Activated gamma-delta T cell (primary cell): ENCODE results near the gene IZUMO1R.
"Not testable (repeated sequence)": the region's sequence is repeated elsewhere in the genome, so short reads cannot be mapped to it uniquely, and the experiment has no call there.

Experiments used
- DNase-seq: peaks from one replicate; lab custom pipeline; 2025; lab: John Stamatoyannopoulos, UW
- total RNA-seq, 2 donors: gene quantifications; one replicate each; lab custom pipeline; 2026; lab: John Stamatoyannopoulos, UW

The IZUMO1R gene
- total RNA-seq: 0 reads per million in 2 donors

- no peak for DNase-seq
Measured at GRCh38 chr11:94303966-94304958, at the start of gene IZUMO1R. IZUMO1R (plus strand) TSS chr11:94304580; CDS start chr11:94305637, 1,057 bp downstream.

DNA sequence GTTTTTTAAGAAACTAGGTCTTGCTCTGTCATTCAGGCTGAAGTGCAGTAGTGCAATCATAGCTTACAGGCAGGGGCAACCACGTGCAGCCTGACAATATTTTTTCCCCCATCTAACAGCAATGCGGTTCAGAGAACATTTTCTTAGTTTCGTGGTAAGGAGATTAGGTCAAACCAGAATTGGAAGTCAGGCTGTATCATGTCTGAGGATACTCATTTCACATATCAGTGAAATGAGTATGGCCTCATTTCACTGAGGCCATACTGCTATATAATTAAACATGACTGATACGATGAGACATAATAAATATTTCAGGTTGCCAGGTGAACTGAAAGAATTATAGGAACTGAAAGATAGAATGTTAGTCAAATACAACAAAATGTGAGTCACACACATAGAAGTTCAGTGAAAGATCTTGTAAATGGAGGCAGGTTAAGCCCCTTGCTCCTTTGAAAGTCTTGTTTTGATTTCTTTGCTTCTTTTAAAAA, 32.5 kb upstream of the IZUMO1R start:
- no peak for DNase-seq

DNA sequence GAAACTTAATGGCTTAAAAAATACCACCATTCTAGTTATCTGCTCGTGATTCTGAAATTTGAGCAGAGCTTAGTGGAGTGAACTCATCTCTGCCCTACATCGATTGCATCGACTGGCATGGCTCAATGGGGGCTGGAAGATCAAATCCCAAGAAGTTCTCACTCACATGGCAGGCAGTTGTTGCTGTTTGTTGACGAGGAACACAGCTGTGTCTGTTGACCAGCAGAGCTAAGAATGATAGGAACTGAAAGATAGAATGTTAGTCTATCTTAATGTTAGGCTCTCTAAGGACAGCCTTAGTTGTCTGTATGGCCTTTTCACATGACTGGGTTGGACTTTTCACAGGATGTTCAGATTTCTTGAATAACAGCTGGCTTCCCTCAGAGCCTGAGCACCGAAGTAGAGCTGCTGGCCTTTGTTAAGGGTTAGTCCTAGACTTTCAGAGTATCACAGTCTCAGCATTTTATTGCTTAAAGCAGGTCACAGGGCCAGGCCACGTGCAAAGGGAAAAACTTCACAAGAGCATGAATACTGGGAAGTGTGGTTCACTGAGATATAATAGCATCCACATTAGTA, 31.6 kb upstream of the IZUMO1R start:
- no peak for DNase-seq

GRCh38 chr11:94275961-94276360, 28.4 kb upstream of the IZUMO1R start:
- DNase-seq: no peak

- DNase-seq: no peak
Measured at GRCh38 chr11:94276943-94277342, 27.4 kb upstream of the IZUMO1R start.

- DNase-seq: not testable (repeated sequence)
Measured at GRCh38 chr11:94278207-94278606, 26.2 kb upstream of the IZUMO1R start.

DNA sequence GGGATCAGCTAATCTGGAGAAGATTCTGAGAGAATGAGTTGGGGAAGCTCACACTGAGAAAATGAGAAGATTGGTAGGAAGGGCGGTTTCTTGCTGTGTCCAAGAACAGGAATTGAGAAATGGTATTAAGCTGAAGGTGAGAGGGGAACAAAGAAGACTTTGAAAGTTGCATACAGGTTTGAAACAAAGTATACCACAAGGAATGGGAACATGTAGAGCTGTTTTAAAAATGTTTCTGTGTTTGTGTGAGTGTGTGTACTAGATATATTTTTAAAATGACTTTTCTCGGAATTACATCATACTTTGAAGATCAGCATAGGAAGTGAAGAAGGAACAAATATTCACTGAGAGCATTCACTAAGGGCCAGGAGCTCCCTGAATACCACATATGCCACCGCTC, 24.4 kb upstream of the IZUMO1R start:
- no peak for DNase-seq

- DNase-seq: no peak
Measured at GRCh38 chr11:94281324-94281723, 23.1 kb upstream of the IZUMO1R start.

GRCh38 chr11:94283678-94284077, 20.7 kb upstream of the IZUMO1R start:
- DNase-seq: no peak

DNA sequence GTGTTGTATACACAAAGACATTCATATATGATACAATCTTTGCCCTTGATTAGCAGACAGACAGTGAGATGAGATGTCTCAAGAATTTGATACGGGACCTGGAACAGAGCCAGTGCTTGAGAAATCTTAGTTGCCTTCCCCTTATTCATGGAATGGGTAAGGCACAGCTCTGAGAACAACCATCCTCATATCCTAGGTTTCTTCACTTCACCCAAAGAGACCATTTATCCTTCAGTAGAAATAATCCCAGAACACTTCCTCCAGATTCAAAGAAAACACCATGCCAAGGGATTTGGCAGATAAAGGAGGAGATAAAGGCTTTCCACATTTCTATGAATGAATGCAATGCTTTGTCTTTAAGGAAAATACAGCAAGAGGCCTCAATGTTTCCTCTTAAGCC, 8.8 kb upstream of the IZUMO1R start:
- no peak for DNase-seq

DNA sequence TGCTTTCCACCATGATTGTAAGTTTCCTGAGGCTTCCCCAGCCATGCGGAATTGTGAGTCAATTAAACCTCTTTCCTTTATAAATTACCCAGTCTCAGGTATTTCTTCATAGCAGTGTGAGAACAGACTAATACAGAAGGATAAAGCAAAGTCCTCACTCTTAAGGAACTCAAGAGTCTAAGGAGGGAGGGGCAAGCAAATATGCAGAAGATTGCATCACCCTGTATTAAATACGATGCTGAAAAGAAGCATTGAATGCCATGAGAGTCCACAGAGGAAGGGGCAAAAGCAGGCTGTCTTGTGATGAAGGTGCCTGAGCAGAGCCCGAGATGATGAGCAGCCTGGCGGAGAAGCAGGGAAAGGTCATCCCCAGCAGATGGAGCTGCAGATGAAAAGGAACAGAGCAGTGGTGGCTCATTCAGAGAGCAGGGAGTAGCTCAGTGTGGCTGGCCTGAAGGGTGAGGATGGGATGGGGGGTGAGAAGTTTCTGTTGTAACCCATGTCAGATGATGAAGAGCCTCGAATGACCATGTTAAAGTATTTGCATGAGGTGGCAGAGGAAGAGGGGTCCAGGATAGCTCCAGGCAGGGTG, 6.3 kb upstream of the IZUMO1R start:
- no peak for DNase-seq

DNA sequence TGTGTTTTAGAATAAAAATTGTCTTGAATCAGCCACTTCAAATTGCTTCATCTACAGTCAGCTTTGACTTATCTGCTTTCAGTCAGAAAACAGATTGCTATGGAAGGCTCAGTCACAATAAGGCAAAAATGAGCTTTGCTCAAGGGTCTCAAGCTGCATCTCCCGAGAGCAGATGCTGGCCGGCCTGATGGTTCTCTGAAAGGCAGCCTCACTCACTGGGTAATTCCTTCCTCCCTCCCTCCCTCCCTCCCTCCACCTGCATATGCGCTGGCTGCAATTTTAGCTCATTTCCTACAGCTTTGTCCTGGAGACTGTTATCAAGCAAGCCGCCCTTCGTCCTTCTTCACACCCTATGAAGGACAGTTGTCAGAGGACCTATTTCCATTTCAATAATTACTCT, 1.6 kb upstream of the IZUMO1R start:
- DNase-seq: no peak

GRCh38 chr11:94305146-94305545, 766 bp downstream of the IZUMO1R start:
- no peak for DNase-seq

GRCh38 chr11:94307101-94307791, 2.9 kb downstream of the IZUMO1R start:
- no peak for DNase-seq

DNA sequence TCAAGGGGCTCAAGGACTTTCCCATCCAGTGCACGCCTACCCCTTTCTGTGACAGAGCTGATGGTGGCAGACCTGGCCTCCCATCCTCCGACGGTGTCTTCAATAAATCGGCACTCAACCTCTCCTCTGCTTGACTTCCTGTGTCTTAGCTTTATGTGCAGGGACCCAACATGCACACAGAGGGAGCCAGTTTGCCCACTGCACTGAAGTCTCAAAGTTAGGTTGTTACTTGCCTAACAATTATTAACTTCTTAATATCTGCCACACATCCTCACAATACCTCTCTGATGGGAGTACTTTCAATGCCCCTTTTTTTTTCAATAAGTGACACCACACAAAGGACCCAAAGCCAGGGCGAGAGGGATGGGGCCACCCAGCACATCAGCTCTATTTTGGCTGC, 3.6 kb downstream of the IZUMO1R start:
- DNase-seq: no peak

DNA sequence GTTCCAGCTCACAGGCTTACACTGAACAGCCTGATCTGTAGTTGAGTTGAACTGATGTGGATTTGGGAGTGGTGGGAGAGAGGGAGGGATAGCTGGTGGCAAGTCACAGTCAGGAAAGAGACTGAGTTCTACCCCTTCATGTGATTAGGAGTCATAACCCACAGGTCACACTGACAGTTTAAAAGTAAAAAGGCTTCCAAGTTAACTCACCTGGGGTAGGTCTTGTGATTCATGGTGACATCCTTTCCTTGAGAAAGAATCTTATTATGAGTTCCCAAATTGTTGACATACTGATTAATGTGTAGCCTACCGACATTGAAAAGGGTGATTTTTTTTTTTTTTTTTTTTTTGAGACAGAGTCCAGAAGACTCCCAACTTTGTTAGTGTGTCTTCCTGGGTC, 5.4 kb downstream of the IZUMO1R start:
- DNase-seq: no peak

DNA sequence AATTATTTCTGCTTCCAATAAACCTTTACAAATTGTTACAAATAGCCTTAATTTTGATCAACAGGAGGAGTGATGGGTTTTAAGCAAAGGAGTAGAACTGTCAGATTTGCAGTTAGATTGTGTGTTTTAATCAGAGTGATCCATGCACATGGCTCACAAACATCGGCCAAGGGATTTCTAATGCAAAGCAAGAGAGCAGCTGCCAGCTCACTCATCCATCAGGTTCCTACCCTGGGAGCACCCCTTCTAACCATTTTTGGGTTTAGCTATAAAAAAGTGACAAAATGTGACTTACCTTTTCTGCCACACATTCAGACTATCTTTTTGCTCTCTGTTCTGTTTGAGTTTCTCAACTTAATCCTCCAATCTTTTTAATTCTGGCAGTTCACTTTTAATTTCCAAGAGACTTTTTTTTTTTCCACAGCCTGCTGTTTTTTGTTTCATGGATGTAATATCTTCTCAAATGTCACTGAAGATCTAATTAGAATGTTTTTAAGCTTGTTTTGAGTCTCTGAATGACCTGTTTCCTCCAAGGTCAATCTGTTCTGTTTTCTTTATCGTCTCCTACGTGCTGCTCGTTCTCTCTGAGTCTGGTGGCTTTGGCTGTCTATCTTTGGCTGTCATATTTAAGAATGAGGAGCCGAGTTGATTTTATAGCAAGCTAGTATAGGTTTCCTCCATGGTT, 6.0 kb downstream of the IZUMO1R start:
- DNase-seq: no peak

DNA sequence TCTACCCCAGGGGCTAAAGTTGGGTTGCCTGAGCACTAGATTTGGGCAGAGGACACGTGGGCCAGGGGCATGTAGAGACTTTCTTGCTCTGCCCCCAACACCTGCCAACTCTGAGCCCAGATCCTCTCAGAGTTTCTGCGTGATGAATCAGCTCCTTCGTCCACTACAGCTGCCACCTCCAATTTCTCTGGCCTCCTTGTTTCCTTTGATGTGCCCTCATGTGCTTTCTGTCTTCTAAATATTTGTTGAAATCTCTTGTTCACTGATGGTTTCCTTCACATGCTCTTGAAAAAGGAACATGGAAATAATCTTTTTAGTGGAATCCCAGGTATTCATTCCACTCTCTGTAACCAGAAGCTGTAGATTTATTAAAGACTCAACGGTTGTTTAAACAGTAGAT, 8.0 kb downstream of the IZUMO1R start:
- DNase-seq: no peak

GRCh38 chr11:94314064-94314463, 9.7 kb downstream of the IZUMO1R start:
- DNase-seq: no peak

GRCh38 chr11:94315664-94316063, 11.3 kb downstream of the IZUMO1R start:
- no peak for DNase-seq

GRCh38 chr11:94322501-94322900, 18.1 kb downstream of the IZUMO1R start:
- no peak for DNase-seq
